ENCODE measurements around the gene CISTR. TPM values are rescaled to one million over a fixed set of nuclear protein-coding genes. Genes with fewer than 3 reads are reported as not detected.

Gene CISTR
- not detected in 2 replicates for total RNA-seq
- total RNA-seq (2013): not detected
- polyA plus RNA-seq: not detected in 2 replicates
- not detected in 2 replicates for polyA minus RNA-seq

DNA sequence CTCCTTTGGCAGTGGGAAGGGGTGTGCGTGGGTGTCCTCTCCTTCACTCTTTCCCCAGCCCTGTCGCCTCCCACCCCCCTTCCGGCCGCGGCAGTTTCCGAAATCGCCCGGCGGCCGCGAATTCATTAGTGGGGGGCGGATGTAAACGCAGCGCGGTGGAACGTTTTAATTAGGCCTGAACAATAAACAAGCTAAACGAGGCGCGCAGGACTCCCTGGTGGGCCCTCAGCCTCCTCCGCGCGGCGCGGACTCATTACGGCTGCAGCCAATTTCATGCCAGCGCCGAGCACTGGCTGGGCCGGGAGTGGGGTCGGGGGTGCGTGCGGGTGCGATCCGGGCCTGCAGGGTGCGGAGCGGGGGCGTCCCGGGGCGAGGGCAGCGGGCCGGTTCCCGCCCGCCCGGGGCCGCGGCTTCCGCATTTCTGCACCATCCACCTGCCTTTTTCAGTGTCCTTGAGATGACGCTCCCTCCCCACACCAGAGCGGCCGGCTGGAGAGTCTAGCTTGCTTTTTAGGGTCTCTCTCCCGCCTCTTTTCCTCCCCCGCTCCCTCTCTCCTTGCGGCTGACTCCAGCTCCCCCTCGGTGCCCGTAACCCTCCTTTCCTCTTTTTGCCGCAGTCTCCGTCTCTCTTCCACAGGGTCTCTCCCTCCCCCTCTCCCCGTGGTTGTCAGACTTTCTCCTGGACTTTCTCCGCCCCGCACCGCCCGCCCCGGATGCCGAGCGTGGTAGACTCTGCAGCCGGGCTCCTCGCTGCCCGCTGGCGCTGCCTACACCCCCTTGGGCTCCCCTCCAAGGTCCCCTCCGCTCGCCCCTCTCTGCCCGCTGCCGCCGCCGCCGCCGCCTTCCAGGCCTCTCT, at the start of gene CISTR:
TSS of gene CISTR (minus strand) at position 644 of the 856 bp plus-strand sequence.
- Histone ChIP-seq H3K27me3 (replicated peaks in 1 of 4; ENCODE audit: control extremely low read depth in 1 of 4, control insufficient read depth in 3 of 4, insufficient read depth in 4 of 4, low read length in 3 of 4) (peaks cover 0 to 28% (median 12%) of the 10 kb centered on the region in 4 experiments), H3K9me3 (ENCODE audit: control extremely low read depth in 1 of 3, control insufficient read depth in 2 of 3, insufficient read depth in 1 of 3, low read length in 2 of 3) (no peaks in the 10 kb centered on the region), H3K4me1 (ENCODE audit: control insufficient read depth in 2 of 2, insufficient read depth in 2 of 2, low read length in 2 of 2) (peaks cover 74 to 83% of the 10 kb centered on the region in 2 donors), H4K20me1 (ENCODE audit: control insufficient read depth, insufficient read depth, low read length, poor library complexity, severe bottlenecking) (no peaks in the 10 kb centered on the region), H3K27ac (ENCODE audit: low read length in 2 of 2) (peak within 1 kb of the TSS in 1 of 2 donors; percentile 6), H3K79me2 (ENCODE audit: control insufficient read depth, insufficient read depth, low read length) (no peaks in the 10 kb centered on the region), H3K9ac (ENCODE audit: low read length) (peak within 1 kb of the TSS; percentile 68), H3K4me2 (replicated peaks; ENCODE audit: low read depth, low read length, poor library complexity, severe bottlenecking) (peak within 1 kb of the TSS; percentile 97), H3K4me3 (ENCODE audit: control extremely low read depth in 1 of 5, extremely low read depth in 1 of 5, insufficient read depth in 1 of 5, low read depth in 2 of 5, low read length in 4 of 5) (peak within 1 kb of the TSS in 4 of 5 experiments; percentile 49 to 72 (median 64)), H3K36me3 (replicated peaks in 1 of 2; ENCODE audit: control extremely low read depth in 1 of 2, control insufficient read depth in 1 of 2, extremely low read depth in 1 of 2, insufficient read depth in 2 of 2, low read length in 1 of 2) (no peaks in the 10 kb centered on the region), H2AFZ (ENCODE audit: insufficient read depth, low read depth, low read length, poor library complexity, severe bottlenecking) (peak within 1 kb of the TSS; percentile 79)
- no peaks in the 10 kb centered on the region for H3K9me3 Mint-ChIP-seq (ENCODE audit: insufficient read depth)
- peaks cover 12% of the 10 kb centered on the region for H3K27me3 Mint-ChIP-seq
- CTCF ChIA-PET: interaction anchor here (0.9 to 12.0 kb wide), 6 partner anchors 9 to 76 kb away, joined by 3 to 191 read pairs (median 4); partner anchors contain the start of genes ATP5MC2 and CALCOCO1
- peaks cover 15% of the 10 kb centered on the region for H3K4me1 Mint-ChIP-seq
- no peak within 1 kb of the TSS for H3K4me3 Mint-ChIP-seq
- DNase-seq: peak; percentile 75
- POLR2A ChIA-PET: no interaction called here
- 1% methylated on average over 71 of the region's 76 CpGs for WGBS (ENCODE audit: insufficient coverage)
- no peak within 1 kb of the TSS for H3K27ac Mint-ChIP-seq
- intact Hi-C loops (cut with micrococcal nuclease): loop anchor here (1.0 to 10.0 kb wide), 3 partner anchors 24 to 747 kb away; partner anchors contain the start of genes CALCOCO1 and EIF4B
- TF ChIP-seq CTCF (IDR thresholded peaks at IDR 0.05): peak; percentile 17
- TF ChIP-seq EZH2 (IDR thresholded peaks at IDR 0.05; ENCODE audit: borderline replicate concordance, insufficient read depth, low read depth, low read length, poor library complexity, severe bottlenecking): no peak
- peak; percentile 52 for ATAC-seq (ENCODE audit: low read depth)

DNA sequence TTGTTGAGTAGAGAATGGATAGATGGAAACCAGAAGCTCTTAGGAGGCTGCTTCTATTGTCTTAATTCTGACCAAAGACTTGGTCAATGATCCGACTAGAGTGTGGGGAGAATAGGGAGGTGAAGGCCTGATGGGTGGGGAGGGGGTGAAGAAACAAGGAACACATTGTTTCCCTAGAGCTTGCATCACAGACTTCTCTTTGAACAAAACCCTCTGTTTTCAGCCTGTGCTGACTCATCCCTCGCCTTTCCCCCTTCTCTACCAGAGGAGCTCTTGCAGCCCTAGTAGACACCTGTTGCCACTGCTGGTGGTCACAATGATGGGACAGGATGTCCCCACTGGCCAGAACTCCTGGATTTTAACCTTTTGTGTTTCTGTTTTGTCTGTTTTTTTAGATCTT, 46.8 kb upstream of the CISTR start:
- Mint-ChIP-seq H3K4me1 (no peaks in the 10 kb centered on the region), H3K27ac (no peak overlapping the region), H3K9me3 (ENCODE audit: insufficient read depth) (no peaks in the 10 kb centered on the region), H3K4me3 (no peak overlapping the region), H3K27me3 (peaks cover 33% of the 10 kb centered on the region)
- H3K79me2 ChIP-seq (ENCODE audit: control insufficient read depth, insufficient read depth, low read length): no peaks in the 10 kb centered on the region
- no peak overlapping the region for H3K9ac ChIP-seq (ENCODE audit: low read length)
- H3K27ac ChIP-seq (ENCODE audit: low read length in 2 of 2): no peak overlapping the region
- intact Hi-C loops (cut with micrococcal nuclease): no loop called here
- peaks cover 0 to 34% (median 13%) of the 10 kb centered on the region in 4 experiments for H3K27me3 ChIP-seq (replicated peaks in 1 of 4; ENCODE audit: control extremely low read depth in 1 of 4, control insufficient read depth in 3 of 4, insufficient read depth in 4 of 4, low read length in 3 of 4)
- H3K4me2 ChIP-seq (replicated peaks; ENCODE audit: low read depth, low read length, poor library complexity, severe bottlenecking): no peak overlapping the region
- ATAC-seq (ENCODE audit: low read depth): no peak
- no peak for DNase-seq
- no peak for TF ChIP-seq EZH2 (IDR thresholded peaks at IDR 0.05; ENCODE audit: borderline replicate concordance, insufficient read depth, low read depth, low read length, poor library complexity, severe bottlenecking)
- no peak for TF ChIP-seq CTCF (IDR thresholded peaks at IDR 0.05)
- no peaks in the 10 kb centered on the region for H4K20me1 ChIP-seq (ENCODE audit: control insufficient read depth, insufficient read depth, low read length, poor library complexity, severe bottlenecking)
- H3K4me1 ChIP-seq (ENCODE audit: control insufficient read depth in 2 of 2, insufficient read depth in 2 of 2, low read length in 2 of 2): no peaks in the 10 kb centered on the region
- H3K9me3 ChIP-seq (ENCODE audit: control extremely low read depth in 1 of 3, control insufficient read depth in 2 of 3, insufficient read depth in 1 of 3, low read length in 2 of 3): no peaks in the 10 kb centered on the region
- 88% methylated on average over 1 of the region's 2 CpGs for WGBS (ENCODE audit: insufficient coverage)
- no peak overlapping the region for H2AFZ ChIP-seq (ENCODE audit: insufficient read depth, low read depth, low read length, poor library complexity, severe bottlenecking)
- no peak overlapping the region for H3K4me3 ChIP-seq (ENCODE audit: control extremely low read depth in 1 of 5, extremely low read depth in 1 of 5, insufficient read depth in 1 of 5, low read depth in 2 of 5, low read length in 4 of 5)
- ChIA-PET CTCF (interaction anchor here (1.1 kb wide), 1 partner anchor 55 kb away, joined by 3 read pairs; no protein-coding TSS in a partner anchor), POLR2A (no interaction called here)
- H3K36me3 ChIP-seq (replicated peaks in 1 of 2; ENCODE audit: control extremely low read depth in 1 of 2, control insufficient read depth in 1 of 2, extremely low read depth in 1 of 2, insufficient read depth in 2 of 2, low read length in 1 of 2): no peaks in the 10 kb centered on the region

All from B cell (primary cell).